ENCODE data around the gene MCC. TPM values are rescaled to one million over a fixed set of nuclear protein-coding genes. Genes with fewer than 3 reads are reported as not detected.

The MCC gene
- total RNA-seq, 1 donor from 2014 or later = 15.1 TPM

DNA sequence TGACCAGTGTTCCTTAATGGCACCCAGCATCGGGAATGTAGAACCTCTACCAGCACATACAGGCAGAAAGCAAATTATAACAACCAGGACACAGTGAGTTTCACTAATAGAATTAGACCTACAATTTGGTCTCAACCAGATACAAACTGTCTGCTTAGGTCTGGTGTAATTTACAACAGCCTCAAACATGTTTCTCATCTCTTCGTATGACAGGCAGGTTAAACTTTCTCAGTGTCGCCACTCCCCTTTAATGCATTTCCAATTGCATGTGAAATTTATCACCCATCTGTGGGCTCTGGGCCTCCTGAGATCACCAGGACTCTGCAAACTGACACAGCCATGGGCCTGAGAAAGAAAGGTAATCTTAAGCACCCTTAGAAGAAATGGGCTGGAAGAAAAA, 293.0 kb downstream of the MCC start:
- peaks cover 0 to 6% (median 2%) of the 10 kb centered on the region in 3 donors for H3K4me1 ChIP-seq (ENCODE audit: control insufficient read depth in 3 of 3, insufficient read depth in 3 of 3, low read length in 3 of 3)

DNA sequence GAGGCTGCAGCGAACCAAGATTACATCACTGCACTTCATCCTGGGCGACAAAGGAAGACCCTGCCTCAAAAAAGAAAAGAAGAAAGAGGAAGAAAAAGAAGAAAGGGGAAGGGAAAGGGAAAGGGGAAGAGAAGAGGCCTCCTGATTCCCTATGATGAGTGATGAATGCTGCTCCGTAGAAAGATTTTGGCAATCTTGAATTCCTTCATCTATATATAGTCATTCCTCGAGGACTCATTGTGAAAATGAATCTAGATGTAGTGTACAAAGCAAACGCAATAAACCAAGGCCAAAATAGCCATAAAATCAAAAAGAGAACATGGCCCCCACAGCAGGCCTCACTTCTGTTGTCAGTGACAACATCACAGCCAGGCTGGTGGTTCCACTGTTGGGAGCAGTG, 293.7 kb downstream of the MCC start:
- H3K9ac ChIP-seq (ENCODE audit: low read depth in 1 of 3, low read length in 3 of 3) = no peak overlapping the region
- no peaks in the 10 kb centered on the region for H3K27me3 ChIP-seq (ENCODE audit: control insufficient read depth in 3 of 3, insufficient read depth in 3 of 3, low read length in 3 of 3)
- H3K36me3 ChIP-seq (ENCODE audit: control insufficient read depth in 3 of 3, insufficient read depth in 3 of 3, low read length in 3 of 3) = no peaks in the 10 kb centered on the region
- H3K27ac ChIP-seq (ENCODE audit: low read depth, low read length) = no peak overlapping the region
- H3K4me1 ChIP-seq (ENCODE audit: control insufficient read depth in 3 of 3, insufficient read depth in 3 of 3, low read length in 3 of 3) = peaks cover 0 to 6% (median 2%) of the 10 kb centered on the region in 3 donors
- no peak overlapping the region for H3K4me3 ChIP-seq (ENCODE audit: low read length in 3 of 3)
- H3K9me3 ChIP-seq (ENCODE audit: control insufficient read depth in 3 of 3, low read length in 3 of 3) = peaks cover 0 to 4% (median 0%) of the 10 kb centered on the region in 3 donors

More for the DNA sequence above, 293.0 kb downstream of the MCC start:
- Histone ChIP-seq H3K9ac (ENCODE audit: low read depth in 1 of 3, low read length in 3 of 3) (no peak overlapping the region), H3K4me3 (ENCODE audit: low read length in 3 of 3) (no peak overlapping the region), H3K27me3 (ENCODE audit: control insufficient read depth in 3 of 3, insufficient read depth in 3 of 3, low read length in 3 of 3) (no peaks in the 10 kb centered on the region), H3K36me3 (ENCODE audit: control insufficient read depth in 3 of 3, insufficient read depth in 3 of 3, low read length in 3 of 3) (no peaks in the 10 kb centered on the region), H3K27ac (ENCODE audit: low read depth, low read length) (no peak overlapping the region), H3K9me3 (ENCODE audit: control insufficient read depth in 3 of 3, low read length in 3 of 3) (peaks cover 0 to 4% (median 0%) of the 10 kb centered on the region in 3 donors)

DNA sequence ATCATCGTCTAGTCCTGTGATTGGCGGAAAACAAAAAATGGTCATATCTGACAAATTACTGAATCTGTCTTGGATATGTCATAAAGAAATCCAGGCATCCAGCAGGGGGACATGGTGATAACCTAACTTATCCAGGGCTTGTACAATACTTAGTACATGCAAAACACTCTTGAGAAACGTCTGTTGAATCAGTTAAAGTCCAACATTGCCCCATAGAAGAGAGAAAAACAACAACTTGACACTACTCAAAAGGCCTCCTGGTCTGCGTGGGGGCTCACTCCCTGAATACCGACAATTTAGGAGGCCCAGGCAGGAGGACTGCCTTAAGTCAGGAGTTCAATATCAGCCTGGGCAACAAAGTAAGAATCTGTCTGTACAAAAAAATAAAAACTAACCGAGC, 294.1 kb downstream of the MCC start:
- Histone ChIP-seq H3K4me1 (ENCODE audit: control insufficient read depth in 3 of 3, insufficient read depth in 3 of 3, low read length in 3 of 3) (peaks cover 0 to 4% (median 2%) of the 10 kb centered on the region in 3 donors), H3K36me3 (ENCODE audit: control insufficient read depth in 3 of 3, insufficient read depth in 3 of 3, low read length in 3 of 3) (no peaks in the 10 kb centered on the region)

DNA sequence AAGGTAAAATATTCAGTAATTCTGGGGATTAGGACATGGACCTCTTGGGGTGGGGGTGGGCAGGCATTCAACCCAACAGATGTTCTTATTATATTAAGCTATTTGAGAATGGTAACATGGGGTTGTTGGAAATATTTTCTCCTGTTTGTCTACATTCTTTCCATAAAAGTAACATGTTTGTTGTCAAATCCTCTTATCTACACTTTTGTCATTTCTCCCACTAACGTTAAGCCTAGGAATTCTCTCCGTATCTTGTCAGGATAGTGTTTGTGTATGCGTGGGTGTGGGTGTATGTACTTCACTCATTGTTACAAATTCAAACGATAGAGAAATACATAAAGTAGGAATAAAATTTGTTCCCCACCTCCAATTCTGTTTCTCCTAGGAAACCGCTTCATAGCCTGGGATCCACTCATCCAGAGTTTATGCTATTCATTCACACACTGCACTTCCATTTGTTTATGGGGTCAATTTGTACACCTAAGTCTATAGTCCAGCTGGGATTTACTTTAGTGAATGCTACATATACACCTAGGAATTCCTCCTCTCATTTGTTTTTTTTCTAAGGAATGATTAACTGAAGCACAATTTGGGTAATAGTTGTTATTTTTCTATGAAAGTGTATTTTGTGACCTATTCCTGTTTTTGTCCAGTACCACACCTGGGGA, 294.8 kb downstream of the MCC start:
- peaks cover 0 to 4% (median 0%) of the 10 kb centered on the region in 3 donors for H3K9me3 ChIP-seq (ENCODE audit: control insufficient read depth in 3 of 3, low read length in 3 of 3)
- no peaks in the 10 kb centered on the region for H3K27me3 ChIP-seq (ENCODE audit: control insufficient read depth in 3 of 3, insufficient read depth in 3 of 3, low read length in 3 of 3)
- H3K36me3 ChIP-seq (ENCODE audit: control insufficient read depth in 3 of 3, insufficient read depth in 3 of 3, low read length in 3 of 3) = no peaks in the 10 kb centered on the region
- no peak overlapping the region for H3K27ac ChIP-seq (ENCODE audit: low read depth, low read length)
- H3K9ac ChIP-seq (ENCODE audit: low read depth in 1 of 3, low read length in 3 of 3) = no peak overlapping the region
- peaks cover 0 to 3% (median 2%) of the 10 kb centered on the region in 3 donors for H3K4me1 ChIP-seq (ENCODE audit: control insufficient read depth in 3 of 3, insufficient read depth in 3 of 3, low read length in 3 of 3)
- no peak overlapping the region for H3K4me3 ChIP-seq (ENCODE audit: low read length in 3 of 3)

More for the DNA sequence above, 294.1 kb downstream of the MCC start:
- H3K4me3 ChIP-seq (ENCODE audit: low read length in 3 of 3) = no peak overlapping the region
- no peak overlapping the region for H3K27ac ChIP-seq (ENCODE audit: low read depth, low read length)
- no peak overlapping the region for H3K9ac ChIP-seq (ENCODE audit: low read depth in 1 of 3, low read length in 3 of 3)
- peaks cover 0 to 4% (median 0%) of the 10 kb centered on the region in 3 donors for H3K9me3 ChIP-seq (ENCODE audit: control insufficient read depth in 3 of 3, low read length in 3 of 3)
- H3K27me3 ChIP-seq (ENCODE audit: control insufficient read depth in 3 of 3, insufficient read depth in 3 of 3, low read length in 3 of 3) = no peaks in the 10 kb centered on the region

DNA sequence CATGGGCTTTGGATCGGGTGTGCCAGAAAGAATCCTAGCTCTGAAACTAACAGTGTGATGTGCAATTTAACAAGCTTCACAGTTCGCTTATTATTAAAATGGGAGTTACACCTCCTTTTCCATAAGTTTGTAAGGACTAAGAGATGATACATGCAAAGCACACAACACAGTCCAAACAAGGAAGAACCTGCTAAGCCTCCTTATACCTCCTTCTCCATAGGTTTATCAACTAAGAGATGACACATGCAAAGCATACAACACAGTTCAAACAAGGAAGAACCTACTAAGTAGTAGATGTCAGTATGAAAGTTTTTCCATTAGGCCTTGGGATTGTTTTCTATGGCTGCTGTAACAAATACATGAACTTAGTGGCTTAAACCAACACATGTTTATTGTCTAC, 295.7 kb downstream of the MCC start:
- no peaks in the 10 kb centered on the region for H3K36me3 ChIP-seq (ENCODE audit: control insufficient read depth in 3 of 3, insufficient read depth in 3 of 3, low read length in 3 of 3)
- no peaks in the 10 kb centered on the region for H3K27me3 ChIP-seq (ENCODE audit: control insufficient read depth in 3 of 3, insufficient read depth in 3 of 3, low read length in 3 of 3)
- no peak overlapping the region for H3K4me3 ChIP-seq (ENCODE audit: low read length in 3 of 3)
- H3K9me3 ChIP-seq (ENCODE audit: control insufficient read depth in 3 of 3, low read length in 3 of 3) = peaks cover 0 to 4% (median 0%) of the 10 kb centered on the region in 3 donors
- no peak overlapping the region for H3K27ac ChIP-seq (ENCODE audit: low read depth, low read length)
- H3K9ac ChIP-seq (ENCODE audit: low read depth in 1 of 3, low read length in 3 of 3) = no peak overlapping the region
- peaks cover 0 to 2% (median 0%) of the 10 kb centered on the region in 3 donors for H3K4me1 ChIP-seq (ENCODE audit: control insufficient read depth in 3 of 3, insufficient read depth in 3 of 3, low read length in 3 of 3)

DNA sequence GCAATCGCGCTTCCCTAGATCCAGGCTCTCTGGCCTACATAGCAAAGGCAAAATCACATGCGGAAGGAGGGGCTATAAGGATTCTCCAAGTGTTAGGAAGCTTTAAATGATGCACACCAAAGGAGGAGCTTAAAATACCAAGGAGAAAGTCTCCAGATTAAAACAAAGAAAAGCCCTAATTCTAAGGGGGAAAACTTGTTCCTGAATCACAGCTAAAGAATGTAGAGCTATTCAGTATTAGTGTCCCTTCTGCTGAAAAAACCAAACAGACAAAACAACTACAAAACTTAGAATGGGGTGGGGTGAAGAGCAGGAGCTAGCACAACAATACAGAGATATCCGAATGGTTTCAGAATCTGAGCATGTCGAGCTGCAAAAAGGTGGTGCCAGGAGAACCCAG, 297.9 kb downstream of the MCC start:
- H3K27me3 ChIP-seq (ENCODE audit: control insufficient read depth in 3 of 3, insufficient read depth in 3 of 3, low read length in 3 of 3) = no peaks in the 10 kb centered on the region
- H3K4me3 ChIP-seq (ENCODE audit: low read length in 3 of 3) = no peak overlapping the region
- peaks cover 0 to 2% (median 0%) of the 10 kb centered on the region in 3 donors for H3K4me1 ChIP-seq (ENCODE audit: control insufficient read depth in 3 of 3, insufficient read depth in 3 of 3, low read length in 3 of 3)
- no peak overlapping the region for H3K9ac ChIP-seq (ENCODE audit: low read depth in 1 of 3, low read length in 3 of 3)
- H3K36me3 ChIP-seq (ENCODE audit: control insufficient read depth in 3 of 3, insufficient read depth in 3 of 3, low read length in 3 of 3) = no peaks in the 10 kb centered on the region
- no peak overlapping the region for H3K27ac ChIP-seq (ENCODE audit: low read depth, low read length)
- peaks cover 0 to 4% (median 0%) of the 10 kb centered on the region in 3 donors for H3K9me3 ChIP-seq (ENCODE audit: control insufficient read depth in 3 of 3, low read length in 3 of 3)

DNA sequence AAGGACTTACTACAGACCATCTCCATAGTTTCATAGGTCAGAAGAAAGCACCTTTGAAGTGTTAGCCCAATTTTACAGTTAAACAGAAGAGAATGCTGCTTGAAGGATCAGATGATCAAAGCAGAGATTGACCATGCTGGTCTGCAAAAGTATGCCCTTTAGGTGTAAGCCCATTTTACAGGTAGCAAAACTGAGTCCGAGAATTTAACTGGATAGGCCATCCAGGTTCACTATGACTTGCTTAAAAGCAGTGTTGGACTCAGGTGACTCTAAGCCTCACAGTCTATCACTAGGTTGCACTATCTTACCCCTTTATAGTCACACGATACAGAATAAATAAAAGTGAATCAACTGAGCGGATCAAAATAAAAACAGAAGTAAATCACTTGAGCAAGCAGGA, 299.0 kb downstream of the MCC start:
- Histone ChIP-seq H3K27me3 (ENCODE audit: control insufficient read depth in 3 of 3, insufficient read depth in 3 of 3, low read length in 3 of 3) (no peaks in the 10 kb centered on the region), H3K9ac (ENCODE audit: low read depth in 1 of 3, low read length in 3 of 3) (no peak overlapping the region), H3K4me1 (ENCODE audit: control insufficient read depth in 3 of 3, insufficient read depth in 3 of 3, low read length in 3 of 3) (no peaks in the 10 kb centered on the region), H3K9me3 (ENCODE audit: control insufficient read depth in 3 of 3, low read length in 3 of 3) (peaks cover 0 to 4% (median 0%) of the 10 kb centered on the region in 3 donors), H3K36me3 (ENCODE audit: control insufficient read depth in 3 of 3, insufficient read depth in 3 of 3, low read length in 3 of 3) (no peaks in the 10 kb centered on the region), H3K4me3 (ENCODE audit: low read length in 3 of 3) (no peak overlapping the region), H3K27ac (ENCODE audit: low read depth, low read length) (no peak overlapping the region)

DNA sequence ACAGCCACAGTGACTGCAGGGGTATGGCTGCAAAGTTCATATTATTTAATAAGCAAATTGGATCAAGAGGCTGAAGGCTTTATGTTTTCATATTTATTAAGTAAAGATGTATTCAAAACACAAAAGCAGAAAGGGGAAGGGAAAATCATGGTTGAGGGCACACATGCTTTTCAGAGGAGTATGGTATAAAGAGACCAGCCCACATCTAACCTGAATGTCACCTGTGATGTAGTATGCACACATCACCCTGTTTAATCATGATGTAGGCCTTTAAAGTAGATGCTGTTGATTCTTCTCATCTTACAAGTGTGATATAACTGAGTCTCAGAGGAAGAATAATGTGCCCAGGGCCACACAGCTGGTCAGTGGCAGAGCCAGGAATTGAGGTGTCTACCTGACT, 299.8 kb downstream of the MCC start:
- Histone ChIP-seq H3K36me3 (ENCODE audit: control insufficient read depth in 3 of 3, insufficient read depth in 3 of 3, low read length in 3 of 3) (no peaks in the 10 kb centered on the region), H3K4me3 (ENCODE audit: low read length in 3 of 3) (no peak overlapping the region), H3K27ac (ENCODE audit: low read depth, low read length) (no peak overlapping the region), H3K27me3 (ENCODE audit: control insufficient read depth in 3 of 3, insufficient read depth in 3 of 3, low read length in 3 of 3) (no peaks in the 10 kb centered on the region), H3K9ac (ENCODE audit: low read depth in 1 of 3, low read length in 3 of 3) (no peak overlapping the region), H3K9me3 (ENCODE audit: control insufficient read depth in 3 of 3, low read length in 3 of 3) (peaks cover 0 to 4% (median 0%) of the 10 kb centered on the region in 3 donors), H3K4me1 (ENCODE audit: control insufficient read depth in 3 of 3, insufficient read depth in 3 of 3, low read length in 3 of 3) (no peaks in the 10 kb centered on the region)

DNA sequence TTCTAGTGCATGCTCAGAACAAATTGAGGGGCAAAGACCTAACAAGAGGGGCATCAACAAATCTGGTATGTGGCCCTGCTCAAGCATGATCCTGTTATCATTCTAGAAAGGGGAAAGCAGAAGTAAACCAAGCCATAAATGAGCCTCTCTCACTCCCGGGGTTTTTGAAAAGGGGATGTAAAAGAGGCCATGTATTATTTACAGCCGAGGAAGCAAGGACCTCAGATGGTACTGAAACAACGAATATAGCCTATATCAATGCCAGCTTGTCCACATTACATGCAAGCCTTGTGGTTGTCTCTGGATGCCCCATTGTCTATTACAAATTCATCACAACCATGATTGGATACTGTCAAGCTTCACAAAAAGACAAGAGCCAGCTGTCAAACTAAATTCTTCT, 300.3 kb downstream of the MCC start:
- Histone ChIP-seq H3K36me3 (ENCODE audit: control insufficient read depth in 3 of 3, insufficient read depth in 3 of 3, low read length in 3 of 3) (no peaks in the 10 kb centered on the region), H3K27me3 (ENCODE audit: control insufficient read depth in 3 of 3, insufficient read depth in 3 of 3, low read length in 3 of 3) (no peaks in the 10 kb centered on the region), H3K27ac (ENCODE audit: low read depth, low read length) (no peak overlapping the region), H3K4me1 (ENCODE audit: control insufficient read depth in 3 of 3, insufficient read depth in 3 of 3, low read length in 3 of 3) (no peaks in the 10 kb centered on the region), H3K9ac (ENCODE audit: low read depth in 1 of 3, low read length in 3 of 3) (no peak overlapping the region), H3K9me3 (ENCODE audit: control insufficient read depth in 3 of 3, low read length in 3 of 3) (peaks cover 0 to 3% (median 0%) of the 10 kb centered on the region in 3 donors), H3K4me3 (ENCODE audit: low read length in 3 of 3) (no peak overlapping the region)

DNA sequence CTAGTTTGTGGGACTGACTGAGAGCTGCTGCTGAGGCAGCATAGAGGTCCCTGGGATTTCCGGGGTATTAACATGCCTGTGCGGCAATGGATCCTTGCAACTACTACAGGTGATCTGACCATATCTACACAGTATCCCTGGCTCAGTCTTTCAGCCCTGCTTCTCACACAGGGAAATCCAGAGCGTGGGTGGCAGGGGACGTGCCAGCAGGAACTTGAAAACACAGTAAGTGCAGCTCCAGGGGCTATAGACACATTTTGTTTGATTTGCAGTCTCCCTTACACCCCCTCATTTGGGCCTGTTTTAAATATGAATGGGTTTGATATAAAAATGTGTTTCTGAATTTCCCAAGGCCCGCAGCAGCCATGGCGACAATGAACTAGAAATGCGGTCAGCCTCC, 302.2 kb downstream of the MCC start:
- Histone ChIP-seq H3K9me3 (ENCODE audit: control insufficient read depth in 3 of 3, low read length in 3 of 3) (no peaks in the 10 kb centered on the region), H3K36me3 (ENCODE audit: control insufficient read depth in 3 of 3, insufficient read depth in 3 of 3, low read length in 3 of 3) (no peaks in the 10 kb centered on the region), H3K27me3 (ENCODE audit: control insufficient read depth in 3 of 3, insufficient read depth in 3 of 3, low read length in 3 of 3) (no peaks in the 10 kb centered on the region), H3K4me3 (ENCODE audit: low read length in 3 of 3) (no peak overlapping the region), H3K27ac (ENCODE audit: low read depth, low read length) (no peak overlapping the region), H3K9ac (ENCODE audit: low read depth in 1 of 3, low read length in 3 of 3) (no peak overlapping the region), H3K4me1 (ENCODE audit: control insufficient read depth in 3 of 3, insufficient read depth in 3 of 3, low read length in 3 of 3) (no peaks in the 10 kb centered on the region)
